Activated gamma-delta T cell (primary cell): ENCODE measurements around the gene GALNT10.

Source experiments
- DNase-seq: peaks from one replicate; lab custom pipeline; 2025; lab: John Stamatoyannopoulos, UW

The GALNT10 gene

GRCh38 chr5:154377754-154378533, 187.4 kb downstream of the GALNT10 start:
- no peak for DNase-seq

- DNase-seq = no peak
Measured at GRCh38 chr5:154380263-154380662, 189.7 kb downstream of the GALNT10 start.

- DNase-seq = no peak
Measured at GRCh38 chr5:154384480-154385235, 194.1 kb downstream of the GALNT10 start.

GRCh38 chr5:154385236-154385512, 194.6 kb downstream of the GALNT10 start:
- DNase-seq = no peak

DNA sequence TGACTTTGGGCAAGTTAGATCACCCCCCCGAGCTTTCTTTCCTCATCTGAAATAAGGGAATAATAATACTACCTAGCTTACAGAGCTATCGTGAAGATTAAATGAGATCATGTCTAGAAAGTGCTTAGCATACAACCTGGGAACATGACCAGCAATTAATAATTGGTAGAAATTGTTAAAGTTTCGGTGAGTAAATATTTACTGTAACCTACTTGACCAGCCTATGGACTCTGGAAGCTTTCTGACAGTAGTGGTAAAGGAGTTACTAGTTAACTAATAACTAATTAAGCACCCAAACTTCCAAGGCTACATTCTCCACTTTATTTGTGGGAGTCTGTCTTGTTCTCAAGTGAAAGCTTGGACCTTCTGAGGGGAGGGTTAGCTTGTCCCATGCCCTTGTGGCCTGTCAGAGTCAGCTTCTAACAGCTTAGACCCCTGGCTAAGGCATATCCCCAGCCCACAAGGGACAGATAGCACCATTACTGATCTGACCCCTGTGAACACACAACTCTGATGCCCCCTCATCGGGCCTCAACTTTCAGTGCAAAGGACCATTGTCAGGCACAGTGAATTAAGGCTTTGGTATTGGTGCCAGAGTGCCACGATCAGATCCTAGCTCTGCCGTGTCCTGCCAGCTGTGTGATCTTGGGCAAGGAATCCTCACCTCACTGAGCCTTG, 196.6 kb downstream of the GALNT10 start:
- DNase-seq = no peak

DNA sequence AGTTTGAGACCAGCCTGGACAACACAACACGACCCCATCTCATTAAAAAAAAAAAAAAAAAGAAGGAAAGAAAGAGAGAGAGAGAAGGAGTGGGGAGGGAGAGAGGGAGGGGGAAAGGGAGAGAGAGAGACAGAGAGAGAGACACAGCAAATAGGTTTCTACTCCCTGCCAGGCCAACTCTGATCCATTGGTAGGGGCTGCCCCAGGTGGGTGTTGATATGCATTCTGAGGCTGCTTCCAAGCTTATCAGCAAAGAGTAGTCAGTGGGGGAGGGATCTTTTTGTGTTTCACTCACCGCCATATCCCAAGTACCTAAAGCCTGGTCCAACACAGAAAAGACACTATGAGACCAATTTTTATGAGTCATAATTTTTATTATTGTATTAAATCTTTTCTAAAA, 198.3 kb downstream of the GALNT10 start:
- DNase-seq = no peak

DNA sequence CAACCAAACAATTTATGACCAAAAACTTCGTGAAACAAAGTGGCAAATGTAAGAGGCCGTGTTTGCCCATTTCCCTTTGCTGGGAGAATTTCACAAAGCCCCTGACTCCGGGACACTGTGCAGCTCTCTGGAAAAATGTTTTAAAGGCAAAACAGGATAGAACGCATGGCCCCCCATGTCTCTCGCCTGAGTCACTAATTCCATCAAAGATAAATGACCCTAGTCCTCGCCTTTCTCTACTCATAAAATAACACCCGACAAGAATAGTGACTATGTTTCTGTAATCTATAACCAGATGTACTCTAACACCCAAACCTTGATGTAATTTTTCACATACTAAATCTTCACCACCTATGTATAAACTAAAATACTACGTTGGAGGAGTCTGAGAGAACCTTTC, 199.6 kb downstream of the GALNT10 start:
- no peak for DNase-seq

DNA sequence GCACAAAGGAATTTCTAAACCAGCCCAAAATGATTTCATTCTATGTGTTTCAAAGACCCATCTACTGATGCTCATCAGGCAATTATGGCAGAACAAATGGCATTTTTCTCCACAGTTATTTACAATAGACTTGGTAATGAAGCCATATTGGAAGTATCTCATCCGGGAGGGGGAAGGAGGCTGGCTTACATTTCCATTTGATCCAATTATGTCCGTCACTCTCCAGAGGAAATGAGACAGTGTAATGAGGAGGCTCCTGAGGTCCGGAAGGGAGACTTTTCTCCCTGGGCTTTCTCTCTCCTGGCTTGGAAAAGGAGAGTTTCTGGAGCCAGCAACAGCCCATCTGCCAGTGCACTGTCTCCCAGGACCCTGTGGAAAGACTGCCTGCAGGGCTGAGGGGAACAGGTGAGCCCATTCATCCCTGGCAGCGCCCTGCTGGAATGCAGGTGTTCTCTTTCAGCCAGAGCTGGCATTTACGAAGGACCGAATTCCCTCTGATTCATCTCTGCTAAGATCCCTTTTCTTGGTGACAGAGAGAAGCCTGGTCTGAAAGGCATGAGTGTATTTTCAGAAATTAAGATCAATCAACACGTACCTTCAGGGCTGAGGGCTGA, 200.3 kb downstream of the GALNT10 start:
- DNase-seq = no peak

GRCh38 chr5:154391788-154392187, 201.3 kb downstream of the GALNT10 start:
- DNase-seq = no peak

GRCh38 chr5:154393850-154394249, 203.3 kb downstream of the GALNT10 start:
- no peak for DNase-seq

- DNase-seq = no peak
Measured at GRCh38 chr5:154394307-154394706, 203.8 kb downstream of the GALNT10 start.

DNA sequence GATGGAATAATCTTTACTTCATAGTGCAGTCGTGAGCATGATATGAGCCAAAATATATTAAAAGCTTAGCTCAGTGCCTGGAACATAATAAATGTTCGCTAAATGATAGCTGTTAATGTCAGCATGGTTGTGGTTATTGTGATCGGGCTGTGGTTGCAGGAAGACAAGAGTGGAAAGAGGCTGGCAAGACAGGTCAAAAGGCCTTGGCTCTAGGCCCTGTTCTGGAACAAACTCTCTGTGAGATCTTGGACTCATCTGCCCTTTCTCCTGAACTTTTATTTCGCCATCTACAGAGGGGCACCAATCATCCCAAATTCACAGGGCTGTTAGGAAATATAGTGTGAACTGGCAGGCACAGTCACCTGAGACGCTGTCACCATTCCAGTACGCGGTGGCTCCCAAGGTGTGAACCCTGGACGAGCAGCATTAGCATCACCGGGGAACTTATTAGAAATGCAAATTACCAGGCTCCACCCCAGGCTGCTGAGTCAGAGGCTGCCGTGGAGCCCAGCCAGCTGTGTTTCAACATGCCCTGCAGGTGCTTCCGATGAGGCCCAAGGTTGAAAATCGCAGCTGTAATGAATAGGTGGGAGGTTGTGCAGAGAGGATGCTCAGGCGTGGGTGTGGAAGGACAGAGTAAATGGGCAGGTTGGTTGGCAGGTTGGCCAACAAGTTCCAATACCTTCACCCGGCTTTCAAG, 205.0 kb downstream of the GALNT10 start:
- DNase-seq = no peak

GRCh38 chr5:154396128-154396527, 205.6 kb downstream of the GALNT10 start:
- DNase-seq = no peak

DNA sequence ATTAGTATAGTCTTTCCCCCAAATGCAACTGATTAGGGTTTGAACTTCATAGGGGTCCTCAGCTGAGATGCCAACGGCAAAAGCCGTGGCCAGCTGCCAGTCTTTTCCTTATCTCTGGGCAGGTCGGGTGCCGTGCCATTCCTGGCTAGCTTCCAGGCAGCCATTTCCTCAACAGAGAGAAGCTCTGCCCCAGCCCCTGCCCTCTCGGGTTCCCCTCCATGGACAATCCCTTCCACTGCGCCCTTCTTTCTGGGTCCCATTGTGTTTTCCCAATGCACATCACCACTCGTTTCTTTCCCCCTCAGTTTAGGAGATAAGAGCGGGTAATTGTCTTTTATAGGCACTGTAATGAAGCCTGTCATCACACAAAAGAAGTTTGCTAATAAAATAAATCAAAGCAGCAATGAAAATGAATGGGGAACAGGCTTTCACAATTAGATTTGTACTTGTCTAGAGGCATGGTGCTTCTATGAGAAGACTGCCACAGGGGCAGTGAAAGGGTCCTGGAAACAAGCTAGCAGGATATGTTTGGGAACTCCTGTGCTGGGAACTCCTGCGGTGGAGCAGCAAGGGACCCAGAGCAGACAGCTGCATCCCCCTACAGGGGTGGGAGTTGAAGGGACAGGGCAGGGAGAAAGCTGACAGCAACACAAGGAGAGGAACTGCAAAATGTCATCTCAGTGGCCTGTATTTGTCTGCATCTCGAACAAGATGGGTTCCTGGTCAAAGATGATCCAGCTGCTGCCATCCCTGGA, 207.3 kb downstream of the GALNT10 start:
- no peak for DNase-seq

- DNase-seq = no peak
Measured at GRCh38 chr5:154400678-154401077, 210.1 kb downstream of the GALNT10 start.

DNA sequence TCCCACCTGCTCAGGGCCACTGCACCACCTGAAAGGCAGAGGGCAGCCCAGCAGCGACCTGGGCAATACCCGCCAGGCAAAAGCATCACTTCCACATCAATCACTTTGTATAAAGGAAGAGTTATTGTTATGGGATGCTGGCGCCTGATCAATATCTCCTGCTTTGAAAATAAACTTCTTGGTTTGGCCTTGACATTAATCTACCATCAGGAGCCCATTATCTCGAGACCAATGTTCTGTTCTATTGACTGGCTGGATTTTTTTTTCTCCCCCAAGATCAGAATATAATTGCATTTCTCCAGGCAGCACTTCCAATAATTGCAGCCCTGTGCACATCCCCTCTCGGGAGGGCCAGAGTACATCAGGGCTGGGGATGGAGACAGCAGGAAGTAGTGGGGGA, 210.8 kb downstream of the GALNT10 start:
- DNase-seq = no peak

DNA sequence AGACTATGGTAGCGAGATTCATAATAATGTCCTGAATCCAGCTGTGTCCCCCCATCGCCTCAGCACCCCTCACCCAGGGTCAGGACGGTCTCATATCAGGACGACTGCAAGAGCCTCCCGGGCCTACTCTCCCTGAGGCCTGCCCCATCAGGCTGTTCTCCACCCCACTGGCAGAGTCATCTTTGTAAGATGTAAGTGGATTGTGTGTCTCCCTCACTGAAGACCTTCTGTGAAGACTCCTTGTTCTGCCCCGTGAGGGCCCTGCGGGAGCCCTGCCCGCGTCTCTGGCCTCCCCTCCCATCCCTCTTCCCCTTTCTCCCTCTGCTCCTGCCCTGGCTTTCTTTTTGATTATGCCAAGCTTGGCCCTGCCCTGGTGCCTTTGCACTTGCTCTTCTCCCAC, 211.4 kb downstream of the GALNT10 start:
- DNase-seq = no peak

DNA sequence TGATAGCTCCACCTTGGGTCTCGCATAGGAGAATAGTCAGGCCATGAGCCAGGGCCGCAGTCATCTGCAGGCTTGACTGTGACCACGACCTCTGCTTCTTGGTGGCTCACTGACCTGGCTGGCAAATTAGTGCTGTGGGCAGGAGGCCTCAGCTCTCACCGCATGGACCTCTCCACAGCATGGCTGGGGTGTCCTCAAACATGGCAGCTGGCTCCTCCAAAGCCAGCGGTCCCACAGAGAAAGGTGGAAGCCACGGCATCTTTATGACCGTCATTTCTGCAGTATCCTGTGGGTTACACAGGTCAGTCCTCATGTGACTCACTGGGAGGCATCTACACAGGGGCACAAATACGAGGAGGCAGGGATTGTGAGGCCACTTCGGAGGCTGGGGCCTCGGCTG, 212.1 kb downstream of the GALNT10 start:
- no peak for DNase-seq

DNA sequence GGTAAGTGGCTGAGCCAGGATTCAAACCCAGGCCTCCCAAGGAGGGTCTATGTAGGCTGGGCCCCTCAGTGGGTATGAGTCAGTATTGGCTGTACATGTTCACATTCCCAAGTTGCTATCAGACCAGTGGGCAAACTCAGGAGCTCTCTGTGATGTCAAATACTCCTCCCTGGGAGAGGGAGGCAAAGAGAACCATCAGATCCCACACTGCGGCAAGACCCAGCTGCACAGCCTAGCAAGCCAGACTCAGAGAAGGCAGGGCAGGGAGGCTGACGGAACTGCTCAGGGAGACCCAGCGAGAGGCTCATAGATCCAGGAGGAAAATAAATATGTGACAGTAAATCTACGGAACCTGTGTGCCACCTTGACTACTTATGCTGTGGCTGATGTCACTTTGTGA, 212.7 kb downstream of the GALNT10 start:
- DNase-seq = no peak

- no peak for DNase-seq
Measured at GRCh38 chr5:154403776-154404387, 213.3 kb downstream of the GALNT10 start.
